Measurements from ENCODE around the gene GATB. TPM values are rescaled to one million over a fixed set of nuclear protein-coding genes. Genes with fewer than 3 reads are reported as not detected.

The GATB gene
- total RNA-seq, 4 donors from 2014 or later: 18.7 to 34.0 (median 27.6) TPM

DNA sequence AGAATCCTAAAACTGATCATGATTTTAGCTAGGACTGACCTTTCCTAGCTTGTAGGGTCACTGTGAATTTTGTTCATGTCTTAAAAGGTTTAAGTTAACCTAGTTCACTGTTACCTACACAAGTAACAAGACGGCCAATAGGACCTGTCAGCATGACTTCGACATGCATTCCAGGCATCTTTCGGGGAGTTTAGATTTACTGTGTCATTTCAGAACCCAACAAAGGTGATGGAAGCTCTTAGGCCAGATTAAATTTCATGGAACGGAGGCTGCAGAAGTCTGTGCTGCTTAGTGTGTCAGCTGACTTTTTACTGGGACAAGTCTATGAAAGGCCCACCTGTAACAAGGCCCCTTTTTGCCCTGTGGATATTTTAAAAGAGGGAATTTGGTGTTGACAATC is 93.1 kb downstream of the GATB start:
- peaks cover 0 to 15% of the 10 kb centered on the region in 2 donors for H3K36me3 ChIP-seq
- ATAC-seq (no peak), DNase-seq (no peak)
- H3K27me3 ChIP-seq: no peaks in the 10 kb centered on the region
- TF ChIP-seq POLR2A (IDR thresholded peaks at IDR 0.05): no peak
- TF ChIP-seq CTCF (IDR thresholded peaks at IDR 0.05 in 4 of 5, conservative IDR thresholded peaks at IDR 0.05 in 1 of 5): no peak
- H3K4me3 ChIP-seq: no peak overlapping the region
- H3K4me1 ChIP-seq: peaks cover 56% of the 10 kb centered on the region in 2 donors
- H3K9me3 ChIP-seq: no peaks in the 10 kb centered on the region
- in situ Hi-C loops (cut with MboI; ENCODE audit: low sequenced_read_pairs in 4 of 4) (loop anchor here in 2 of 4 donors (25.0 kb wide), 2 partner anchors 255 to 720 kb away; partner anchors contain the start of gene FHIP1A (in 1 of the 2)), intact Hi-C loops (cut with DNase I; ENCODE audit: low total_unique reads) (loop anchor here (10.0 kb wide), 1 partner anchor 447 kb away; no protein-coding TSS in a partner anchor)
- H3K27ac ChIP-seq: peak overlapping the region; percentile 69 to 95 (median 83)

DNA sequence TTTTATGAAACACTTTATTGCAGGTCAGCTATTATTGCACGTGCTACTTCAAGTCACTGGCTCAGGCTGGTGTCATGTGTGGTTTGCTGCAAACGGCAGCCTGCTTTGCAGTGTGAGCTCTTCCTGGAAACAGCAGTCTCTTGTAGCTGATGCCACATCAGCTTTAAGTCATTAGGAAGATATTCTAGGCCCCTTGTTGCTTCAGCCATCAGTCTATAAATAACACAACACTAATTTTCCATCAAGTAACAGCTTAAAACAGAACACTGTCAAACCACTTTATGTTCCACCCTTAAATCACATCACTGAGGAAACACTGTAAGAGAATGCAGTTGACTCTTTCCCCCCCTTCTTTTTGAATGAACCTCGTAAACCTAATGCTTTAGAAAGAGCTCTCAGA is 93.8 kb downstream of the GATB start:
- H3K4me3 ChIP-seq: no peak overlapping the region
- H3K9me3 ChIP-seq: no peaks in the 10 kb centered on the region
- intact Hi-C loops (cut with DNase I; ENCODE audit: low total_unique reads): loop anchor here (10.0 kb wide), 1 partner anchor 448 kb away; no protein-coding TSS in a partner anchor
- no peaks in the 10 kb centered on the region for H3K27me3 ChIP-seq
- in situ Hi-C loops (cut with MboI; ENCODE audit: low sequenced_read_pairs in 4 of 4): loop anchor here in 2 of 4 donors (25.0 kb wide), 2 partner anchors 255 to 720 kb away; partner anchors contain the start of gene FHIP1A (in 1 of the 2)
- H3K4me1 ChIP-seq: peaks cover 56% of the 10 kb centered on the region in 2 donors
- ATAC-seq (peak; percentile 77 to 78), DNase-seq (peak; percentile 64 to 70)
- TF ChIP-seq POLR2A (IDR thresholded peaks at IDR 0.05): peak; percentile 16 to 83
- peak in 1 of 5 experiments; percentile 26 for TF ChIP-seq CTCF (IDR thresholded peaks at IDR 0.05 in 4 of 5, conservative IDR thresholded peaks at IDR 0.05 in 1 of 5)
- H3K27ac ChIP-seq: peak overlapping the region; percentile 69 to 95 (median 83)
- peaks cover 0 to 15% of the 10 kb centered on the region in 2 donors for H3K36me3 ChIP-seq

GRCh38 chr4:151666501-151666900 is 94.3 kb downstream of the GATB start:
- DNase-seq (no peak), ATAC-seq (no peak)
- H3K9me3 ChIP-seq: no peaks in the 10 kb centered on the region
- H3K27me3 ChIP-seq: no peaks in the 10 kb centered on the region
- TF ChIP-seq POLR2A (IDR thresholded peaks at IDR 0.05) (no peak), CTCF (IDR thresholded peaks at IDR 0.05 in 4 of 5, conservative IDR thresholded peaks at IDR 0.05 in 1 of 5) (no peak)
- peaks cover 54% of the 10 kb centered on the region in 2 donors for H3K4me1 ChIP-seq
- in situ Hi-C loops (cut with MboI; ENCODE audit: low sequenced_read_pairs in 4 of 4) (loop anchor here in 2 of 4 donors (25.0 kb wide), 2 partner anchors 254 to 721 kb away; partner anchors contain the start of gene FHIP1A (in 1 of the 2)), intact Hi-C loops (cut with DNase I; ENCODE audit: low total_unique reads) (loop anchor here (10.0 kb wide), 1 partner anchor 448 kb away; no protein-coding TSS in a partner anchor)
- peak overlapping the region; percentile 69 to 95 (median 83) for H3K27ac ChIP-seq
- H3K4me3 ChIP-seq: no peak overlapping the region
- H3K36me3 ChIP-seq: peaks cover 0 to 15% of the 10 kb centered on the region in 2 donors

DNA sequence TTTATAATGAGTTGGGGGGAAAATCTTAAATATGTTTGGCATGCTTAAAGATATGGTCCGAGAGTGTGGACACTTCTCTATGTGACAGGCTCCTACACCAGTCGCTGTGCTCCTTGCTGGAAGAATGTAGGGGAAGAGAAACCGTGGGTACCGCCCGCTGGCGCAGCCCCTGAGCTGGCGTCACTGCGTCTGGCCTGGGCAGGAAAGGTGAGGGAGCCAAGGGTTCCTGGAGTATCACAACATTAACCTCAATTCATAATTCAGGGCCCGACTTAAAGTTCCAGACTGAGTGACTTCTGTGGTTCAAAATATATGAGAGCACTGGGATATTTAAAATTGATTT is 95.1 kb downstream of the GATB start:
- Histone ChIP-seq H3K9me3 (no peaks in the 10 kb centered on the region), H3K36me3 (peaks cover 0 to 15% of the 10 kb centered on the region in 2 donors), H3K4me3 (no peak overlapping the region), H3K27me3 (no peaks in the 10 kb centered on the region), H3K27ac (peak overlapping the region; percentile 69 to 95 (median 83)), H3K4me1 (peaks cover 53 to 54% of the 10 kb centered on the region in 2 donors)
- no peak for TF ChIP-seq CTCF (IDR thresholded peaks at IDR 0.05 in 4 of 5, conservative IDR thresholded peaks at IDR 0.05 in 1 of 5)
- TF ChIP-seq POLR2A (IDR thresholded peaks at IDR 0.05): no peak
- in situ Hi-C loops (cut with MboI; ENCODE audit: low sequenced_read_pairs in 4 of 4): loop anchor here in 2 of 4 donors (25.0 kb wide), 2 partner anchors 253 to 722 kb away; partner anchors contain the start of gene FHIP1A (in 1 of the 2)
- intact Hi-C loops (cut with DNase I; ENCODE audit: low total_unique reads): loop anchor here (10.0 kb wide), 1 partner anchor 449 kb away; no protein-coding TSS in a partner anchor
- DNase-seq: no peak
- ATAC-seq: no peak

Measured in gastrocnemius medialis (tissue), 4 donors.